HUDEP-2 (cell line): Measurements from ENCODE around the gene GSDMA.

Experiments used
- DNase-seq, 76 experiments: peaks; one replicate each; lab custom pipeline; 2025; ENCODE audit not compliant: unreplicated experiment in 76 of 76; lab: John Stamatoyannopoulos, UW

The GSDMA gene

DNA sequence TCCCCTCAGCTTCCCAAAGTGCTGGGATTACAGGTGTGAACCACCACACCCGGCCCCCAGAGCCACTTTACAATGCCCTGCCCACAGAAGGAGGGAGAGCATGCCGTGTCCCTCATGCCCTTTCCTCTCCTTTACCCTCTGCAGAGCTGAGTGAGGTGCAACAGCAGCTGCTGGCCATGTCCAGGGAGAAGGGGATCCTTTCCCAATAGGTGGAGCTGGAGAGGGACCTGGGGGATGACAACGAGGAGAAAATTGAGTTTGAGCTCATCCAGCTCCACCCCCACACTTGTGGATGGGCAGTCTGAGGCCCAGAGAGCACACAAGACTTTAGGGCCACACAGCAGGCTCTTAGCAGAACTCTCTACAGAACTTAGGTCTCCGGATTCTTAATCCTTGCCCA lies 7.9 kb upstream of the GSDMA start:
- DNase-seq = no peak

DNA sequence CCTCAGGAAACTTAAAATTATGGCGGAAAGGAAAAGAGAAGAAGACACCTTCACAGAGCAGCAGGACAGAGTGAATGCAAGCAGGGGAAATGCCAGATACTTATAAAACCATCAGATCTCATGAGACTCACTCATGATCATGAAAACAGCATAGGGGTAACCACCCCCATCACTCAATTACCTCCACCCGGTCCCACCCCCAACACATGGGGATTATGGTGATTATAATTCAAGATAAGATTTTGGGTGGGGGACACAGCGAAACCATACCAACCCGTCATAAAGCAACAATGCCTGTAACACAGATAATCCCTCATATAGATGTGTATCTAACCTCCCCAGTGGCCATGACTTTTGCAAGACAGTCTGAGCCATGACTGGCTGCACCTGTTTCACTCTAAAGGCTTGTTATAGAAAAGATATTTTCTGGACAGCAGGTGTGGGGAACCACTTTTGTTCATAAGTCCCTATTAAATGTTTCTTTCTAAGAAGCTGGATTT lies 7.0 kb upstream of the GSDMA start:
- DNase-seq = peak in 2 of 76 experiments; percentile 19 to 37

DNA sequence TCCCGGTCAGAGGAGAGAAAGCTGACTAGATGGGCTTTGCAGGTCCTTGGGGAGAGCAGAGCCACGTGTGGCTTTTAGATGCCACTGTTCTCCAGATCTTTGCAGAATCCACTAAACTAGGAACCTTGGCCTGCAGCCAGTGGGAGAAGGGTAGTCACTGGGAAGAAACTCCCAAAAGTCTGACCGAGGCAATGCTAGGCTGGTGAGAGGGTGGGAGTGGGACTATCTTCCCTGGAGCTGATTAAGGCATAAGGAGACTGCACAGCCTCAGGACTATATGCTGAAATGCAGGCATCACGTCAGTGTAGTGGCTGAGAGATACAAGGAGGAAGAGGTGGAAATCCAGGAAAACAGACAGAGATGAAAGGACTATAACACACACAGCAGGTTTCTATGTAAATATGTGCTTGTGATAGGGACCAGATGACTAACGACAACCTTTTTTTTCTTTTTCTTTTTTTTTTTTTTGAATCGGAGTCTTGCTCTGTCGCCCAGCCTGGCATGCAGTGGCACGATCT lies 2.2 kb upstream of the GSDMA start:
- DNase-seq = no peak

DNA sequence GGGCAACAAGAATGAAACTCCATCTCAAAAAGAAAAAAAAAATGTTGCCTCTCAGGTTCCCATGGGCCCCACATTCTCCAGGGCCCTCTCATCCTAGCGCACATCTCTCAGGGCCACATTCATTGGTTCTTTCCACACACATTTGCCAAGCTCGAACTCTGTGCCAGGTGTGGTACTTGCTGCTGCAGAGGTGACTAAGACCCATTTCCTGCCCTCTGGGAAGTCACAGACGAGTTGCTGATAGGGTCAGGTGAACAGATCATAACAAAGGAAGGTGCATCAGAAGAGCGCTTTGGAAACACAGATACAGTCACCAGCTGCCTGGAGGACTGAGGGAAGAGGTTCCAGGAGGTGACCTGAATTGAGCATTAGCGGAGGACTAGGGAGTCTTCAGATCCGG lies 1.0 kb downstream of the GSDMA start:
- DNase-seq = no peak

DNA sequence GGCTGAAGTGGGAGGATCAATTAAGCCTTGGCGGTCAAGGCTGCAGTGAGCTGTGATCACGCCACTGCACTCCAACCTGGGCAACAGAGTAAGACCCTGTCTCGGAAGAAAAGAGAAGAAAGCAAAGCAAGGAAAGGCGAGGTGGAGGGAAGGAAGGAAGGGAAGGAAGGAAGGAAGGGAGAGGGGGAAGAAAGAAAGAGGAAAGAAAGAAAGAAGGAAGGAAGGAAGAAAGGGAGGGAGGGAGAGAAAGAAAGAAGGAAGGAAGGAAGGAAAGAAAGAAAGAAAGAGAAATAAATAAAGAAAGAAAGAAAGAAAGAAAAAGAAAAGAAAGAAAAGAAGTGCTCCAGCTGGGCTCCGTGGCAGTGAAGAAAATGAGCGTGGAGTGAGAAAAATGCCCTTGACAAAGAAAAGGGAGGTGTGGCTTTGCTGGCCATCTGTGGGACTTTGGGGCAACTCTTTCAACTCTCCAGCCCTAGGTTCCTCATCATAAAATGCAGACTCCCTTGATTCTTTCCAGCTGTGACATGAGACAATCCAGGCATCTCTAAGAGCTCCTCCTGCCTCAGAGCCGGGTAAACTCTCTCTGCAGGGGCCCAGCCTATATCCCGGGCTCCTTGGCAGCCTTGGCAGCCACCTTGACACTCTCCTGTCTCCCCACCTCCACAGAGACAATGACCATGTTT lies 2.4 kb downstream of the GSDMA start:
- no peak for DNase-seq

DNA sequence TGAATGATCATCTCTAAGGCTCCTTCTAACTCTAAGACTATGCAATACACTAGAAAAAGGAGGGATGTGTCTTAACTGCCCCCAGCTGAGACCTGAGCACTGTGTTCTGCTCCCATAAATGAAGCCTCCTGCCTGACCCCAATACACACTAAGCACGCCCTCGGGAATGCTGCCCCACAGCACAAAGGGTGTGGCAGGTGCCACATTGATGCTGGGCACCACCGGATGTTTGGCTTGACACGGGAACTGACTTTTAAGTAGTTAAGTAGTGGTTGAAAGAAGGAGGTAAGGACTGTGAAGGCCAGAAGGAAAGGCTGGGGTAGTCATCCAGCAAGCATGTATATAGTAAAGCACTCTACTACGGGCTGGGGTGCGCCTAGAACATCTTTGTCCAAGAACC lies 4.0 kb downstream of the GSDMA start:
- no peak for DNase-seq

DNA sequence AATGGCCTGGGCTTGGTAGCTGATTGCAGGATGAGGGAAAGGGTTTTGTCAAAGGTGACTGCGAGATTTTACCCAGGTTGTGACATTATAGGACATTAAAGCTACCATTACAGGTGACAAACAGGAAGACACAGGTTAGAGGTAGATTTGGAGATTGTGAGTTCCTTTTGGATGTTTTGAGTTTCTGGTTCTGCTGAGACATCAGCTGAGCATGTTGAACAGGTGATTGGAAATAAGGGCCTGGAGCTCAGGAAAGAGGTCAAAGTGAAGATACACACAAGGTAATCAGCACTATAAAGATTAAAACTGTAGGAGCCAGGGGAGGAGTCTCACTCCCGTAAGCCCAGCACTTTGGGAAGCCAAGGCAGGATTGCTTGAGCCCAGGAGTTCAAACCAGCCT lies 6.0 kb downstream of the GSDMA start:
- DNase-seq = no peak

DNA sequence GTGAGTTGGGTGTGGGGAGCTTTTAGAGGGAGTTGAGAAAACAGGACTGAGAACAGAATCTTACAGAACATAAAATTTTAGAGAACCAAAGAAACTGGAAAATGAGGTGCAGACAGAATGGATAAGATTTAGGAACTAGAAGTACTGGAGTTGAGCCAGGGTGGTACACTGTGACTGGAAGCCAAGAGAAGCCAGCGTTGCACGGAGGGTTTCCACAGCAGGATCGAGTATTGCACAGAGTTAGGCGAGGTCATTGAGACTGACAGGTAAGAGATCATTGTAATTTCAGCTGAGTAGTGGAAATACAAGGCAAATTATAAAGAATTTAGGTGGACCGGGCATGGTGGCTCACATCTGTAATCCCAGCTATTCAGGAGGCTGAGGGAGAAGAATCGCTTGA lies 6.6 kb downstream of the GSDMA start:
- DNase-seq = no peak

DNA sequence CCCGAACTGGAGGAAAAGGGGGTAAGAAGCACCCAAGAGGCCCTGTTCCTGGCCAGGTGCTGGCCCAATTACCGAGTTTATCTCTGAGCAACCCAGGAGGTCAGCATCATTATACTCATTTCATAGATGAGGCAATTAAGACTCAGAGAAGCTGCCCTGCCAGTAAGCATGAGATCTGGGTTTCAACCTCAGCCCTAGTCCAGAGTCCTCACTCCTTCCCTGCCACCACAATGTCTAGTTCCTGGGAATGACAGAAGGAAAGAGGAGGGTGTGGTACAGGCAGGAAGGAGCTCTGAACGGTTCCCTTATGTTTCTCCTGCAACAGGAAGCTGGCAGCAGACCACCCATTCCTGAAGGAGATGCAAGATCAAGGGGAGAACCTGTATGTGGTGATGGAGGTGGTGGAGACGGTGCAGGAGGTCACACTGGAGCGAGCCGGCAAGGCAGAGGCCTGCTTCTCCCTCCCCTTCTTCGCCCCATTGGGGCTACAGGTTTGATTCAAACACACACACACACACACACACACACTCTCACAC lies 7.4 kb downstream of the GSDMA start:
- DNase-seq = no peak

DNA sequence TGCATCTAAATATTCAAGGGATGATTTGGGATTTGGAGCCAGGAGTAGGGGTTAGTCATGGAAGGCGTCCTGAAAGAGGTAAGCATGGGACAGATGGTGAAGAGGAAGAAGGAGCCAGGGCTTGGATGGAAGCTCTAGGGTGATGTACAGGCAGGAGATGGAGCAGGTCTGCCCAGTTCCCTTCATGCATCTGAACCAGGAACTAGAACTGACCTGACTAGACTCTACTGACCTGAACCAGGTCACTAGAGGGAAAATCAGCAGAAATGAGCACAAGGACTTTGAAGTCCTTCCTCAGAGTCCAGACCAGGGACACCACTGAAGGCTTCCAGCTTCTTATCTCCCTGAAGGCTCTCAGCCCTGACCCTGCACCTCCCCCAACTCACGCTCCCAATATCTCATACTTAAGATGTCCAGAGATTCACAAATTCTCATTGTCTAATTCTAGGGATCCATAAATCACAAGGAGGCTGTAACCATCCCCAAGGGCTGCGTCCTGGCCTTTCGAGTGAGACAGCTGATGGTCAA lies 8.3 kb downstream of the GSDMA start:
- no peak for DNase-seq

DNA sequence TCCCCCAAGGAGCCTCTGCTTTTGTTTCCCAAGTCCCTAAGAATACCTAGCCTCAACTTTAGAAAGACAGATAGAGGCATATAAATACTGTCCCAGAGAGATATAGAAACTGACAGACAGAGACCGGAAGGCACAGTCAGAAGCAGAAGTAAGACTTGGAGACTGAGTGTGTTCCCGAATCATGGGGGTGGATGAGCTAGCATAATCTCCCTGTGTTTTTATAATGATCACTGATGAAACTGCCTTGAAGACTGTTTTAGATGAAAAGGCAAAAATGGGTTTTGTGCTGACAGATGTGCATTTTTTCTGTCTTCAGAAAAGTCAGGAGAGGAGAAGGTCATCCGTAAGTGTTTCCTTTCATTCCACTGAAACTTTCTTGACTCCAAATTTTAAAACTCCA lies 9.5 kb downstream of the GSDMA start:
- DNase-seq = no peak

DNA sequence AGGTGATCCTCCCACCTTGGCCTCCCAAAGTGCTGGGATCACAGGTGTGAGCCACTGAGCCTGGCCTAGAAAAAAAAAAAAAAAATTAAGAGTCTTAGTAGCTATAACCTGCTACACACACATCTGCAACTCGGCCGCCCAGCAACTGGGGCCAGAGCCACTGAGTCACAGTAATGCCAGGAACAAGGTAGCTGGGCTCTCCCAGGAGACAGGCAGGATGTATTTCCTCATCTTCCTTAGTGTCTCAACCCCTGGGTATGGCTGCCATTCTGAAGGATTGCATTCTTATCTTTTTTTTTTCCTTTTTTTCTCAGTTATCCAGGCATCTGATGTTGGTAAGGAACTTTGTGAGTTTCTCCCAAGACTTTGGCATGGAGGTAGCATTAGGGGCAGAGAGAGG lies 10.7 kb downstream of the GSDMA start:
- no peak for DNase-seq

DNA sequence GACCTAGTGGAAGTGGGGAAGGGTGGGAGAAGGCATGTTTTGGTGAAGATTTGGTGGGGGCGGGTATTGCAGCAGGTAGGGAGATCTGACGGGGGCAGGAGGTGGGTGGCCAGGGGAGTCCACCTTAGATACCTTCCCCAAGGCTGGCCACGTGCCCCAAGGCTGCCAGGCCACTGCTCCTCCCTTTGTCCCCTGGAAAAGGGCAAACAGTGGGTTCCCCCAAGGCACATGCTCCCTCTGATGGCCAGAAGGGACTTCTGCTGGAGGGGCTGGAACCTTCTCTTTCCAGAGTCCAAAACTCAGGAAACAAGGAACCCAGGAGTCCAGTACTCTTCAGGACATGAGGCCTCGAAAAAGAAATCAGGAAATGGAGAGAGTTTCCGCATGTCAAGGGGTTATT lies 11.6 kb downstream of the GSDMA start:
- no peak for DNase-seq

DNA sequence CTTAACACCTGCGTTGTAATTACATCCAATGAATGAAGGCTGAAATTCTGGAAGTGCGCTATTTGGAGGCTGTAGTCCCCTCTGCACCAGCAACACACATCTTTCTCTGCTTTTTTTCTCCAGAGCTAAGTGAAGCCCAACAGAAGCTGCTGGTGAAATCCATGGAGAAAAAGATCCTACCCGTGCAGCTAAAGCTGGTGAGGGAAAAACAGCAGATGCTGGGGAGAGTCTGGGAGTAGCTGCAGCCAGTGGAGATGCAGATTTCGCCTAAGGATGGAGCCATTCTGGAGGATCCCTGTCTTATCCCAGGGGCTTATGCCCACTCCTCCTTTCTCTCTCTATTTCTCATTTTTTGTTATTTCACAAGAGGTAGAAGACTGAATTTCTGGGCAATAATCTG lies 13.0 kb downstream of the GSDMA start:
- no peak for DNase-seq

DNA sequence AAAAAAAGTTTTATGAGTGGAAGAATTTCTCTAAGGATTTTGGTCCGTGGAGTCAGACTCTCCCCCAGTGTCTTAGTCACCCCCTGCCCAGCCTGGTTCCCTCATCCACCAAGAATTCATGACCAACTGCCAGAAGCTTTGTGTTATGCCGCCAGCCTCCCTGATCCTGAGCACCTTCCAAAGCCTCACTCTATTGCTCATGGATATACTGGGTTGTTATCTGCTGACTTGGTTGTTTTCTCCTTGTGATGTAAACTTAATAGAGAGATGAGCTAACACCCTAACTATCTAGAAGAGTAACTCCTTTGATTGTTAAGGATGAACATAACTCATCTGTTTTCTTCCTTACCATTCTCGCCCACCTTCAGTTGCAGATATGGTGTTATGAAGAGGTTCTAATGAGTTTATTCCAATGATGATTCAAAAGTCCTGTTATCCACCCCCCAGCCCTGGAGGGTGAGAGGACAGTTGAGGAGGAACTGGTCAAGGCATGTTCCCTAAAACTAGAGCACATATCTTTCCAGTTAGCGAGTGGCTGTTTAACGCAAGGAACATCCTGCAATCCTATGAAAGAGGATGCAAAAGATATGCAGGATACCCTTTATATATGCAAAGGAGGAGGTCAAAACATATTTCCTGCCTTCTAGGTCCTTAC lies 16.3 kb downstream of the GSDMA start:
- DNase-seq = no peak

DNA sequence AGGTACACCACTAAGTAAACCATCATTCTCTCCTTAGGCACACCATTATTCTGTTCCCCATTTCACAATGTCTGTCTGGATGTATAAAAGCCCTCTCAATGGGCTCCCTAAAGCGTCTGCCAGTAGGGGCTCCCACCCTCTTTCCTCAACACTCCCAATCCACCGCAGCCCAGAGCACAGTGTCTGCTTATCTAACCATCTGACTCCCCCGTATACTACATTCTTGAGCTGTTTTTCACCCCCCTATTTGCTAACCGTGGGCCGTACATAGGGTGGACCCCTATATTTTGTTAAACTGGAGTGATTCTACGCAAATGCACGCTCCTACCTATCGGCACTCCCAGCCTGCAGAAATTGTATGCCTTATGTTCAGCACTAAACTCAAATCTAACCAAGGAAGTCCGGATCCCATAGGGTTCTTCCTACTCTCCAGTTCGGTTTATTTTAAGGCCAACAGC lies 17.1 kb downstream of the GSDMA start:
- DNase-seq = peak in 46 of 76 experiments; percentile 3 to 71 (median 42)

DNA sequence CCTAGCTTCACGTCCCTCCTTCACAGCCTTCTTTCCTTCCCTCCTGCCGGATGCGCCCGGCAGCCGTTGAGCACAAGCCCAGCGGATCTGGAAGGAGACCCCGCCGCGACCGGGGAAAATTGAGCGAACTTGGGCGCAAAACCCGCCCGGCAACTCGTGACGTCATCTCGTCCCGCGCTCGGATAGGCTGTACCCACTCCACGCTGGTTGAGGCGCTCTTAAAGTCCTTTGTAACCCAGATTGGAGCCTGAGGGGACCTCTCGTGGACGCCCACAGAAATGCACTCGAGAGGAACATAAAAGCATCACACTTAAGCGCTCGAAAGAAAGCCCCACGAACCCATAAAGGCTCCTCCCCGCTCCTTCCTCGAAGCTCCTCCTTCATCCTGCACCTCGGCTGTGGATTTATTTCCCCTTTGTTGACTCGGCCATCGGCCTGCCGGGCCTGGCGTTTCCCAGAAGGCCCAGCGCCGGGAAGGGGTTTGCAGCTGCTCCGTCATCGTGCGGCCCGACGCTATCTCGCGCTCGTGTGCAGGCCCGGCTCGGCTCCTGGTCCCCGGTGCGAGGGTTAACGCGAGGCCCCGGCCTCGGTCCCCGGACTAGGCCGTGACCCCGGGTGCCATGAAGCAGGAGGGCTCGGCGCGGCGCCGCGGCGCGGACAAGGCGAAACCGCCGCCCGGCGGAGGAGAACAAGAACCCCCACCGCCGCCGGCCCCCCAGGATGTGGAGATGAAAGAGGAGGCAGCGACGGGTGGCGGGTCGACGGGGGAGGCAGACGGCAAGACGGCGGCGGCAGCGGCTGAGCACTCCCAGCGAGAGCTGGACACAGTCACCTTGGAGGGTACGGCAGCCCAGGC lies 17.8 kb downstream of the GSDMA start, which contains the start of gene PSMD3:
Gene PSMD3, plus strand, starts transcription at position 457 of the 856 bp plus-strand sequence. Its CDS starts 164 bp downstream, at position 621.
- peak in 75 of 76 experiments; percentile 64 to 99 (median 96) for DNase-seq

DNA sequence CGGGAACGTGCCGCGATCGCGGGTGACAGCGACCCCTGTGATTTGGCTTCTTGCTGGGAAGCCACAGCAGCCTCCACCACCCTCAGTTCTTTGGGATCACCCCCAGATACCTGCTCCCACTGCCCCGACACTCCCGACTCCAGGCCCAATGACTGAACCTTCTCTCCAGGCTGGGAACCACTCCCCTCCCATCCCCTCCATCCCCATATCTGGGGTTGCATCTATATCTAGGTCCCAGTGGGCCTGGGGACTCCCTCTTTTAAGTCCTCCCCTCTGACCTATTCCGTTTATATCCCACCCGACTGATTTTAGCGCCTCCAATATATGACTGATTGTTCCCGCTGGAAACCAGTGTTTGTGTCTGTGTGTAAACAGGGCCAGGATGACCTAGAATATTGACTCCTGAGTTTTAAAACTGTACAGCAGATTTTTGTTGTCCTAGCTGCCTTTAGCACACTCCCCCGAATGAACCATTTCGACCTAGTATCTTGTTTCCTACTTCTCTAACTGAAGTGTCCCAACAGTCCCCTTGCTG lies 18.5 kb downstream of the GSDMA start:
- peak in 3 of 76 experiments; percentile 8 to 10 (median 9) for DNase-seq

DNA sequence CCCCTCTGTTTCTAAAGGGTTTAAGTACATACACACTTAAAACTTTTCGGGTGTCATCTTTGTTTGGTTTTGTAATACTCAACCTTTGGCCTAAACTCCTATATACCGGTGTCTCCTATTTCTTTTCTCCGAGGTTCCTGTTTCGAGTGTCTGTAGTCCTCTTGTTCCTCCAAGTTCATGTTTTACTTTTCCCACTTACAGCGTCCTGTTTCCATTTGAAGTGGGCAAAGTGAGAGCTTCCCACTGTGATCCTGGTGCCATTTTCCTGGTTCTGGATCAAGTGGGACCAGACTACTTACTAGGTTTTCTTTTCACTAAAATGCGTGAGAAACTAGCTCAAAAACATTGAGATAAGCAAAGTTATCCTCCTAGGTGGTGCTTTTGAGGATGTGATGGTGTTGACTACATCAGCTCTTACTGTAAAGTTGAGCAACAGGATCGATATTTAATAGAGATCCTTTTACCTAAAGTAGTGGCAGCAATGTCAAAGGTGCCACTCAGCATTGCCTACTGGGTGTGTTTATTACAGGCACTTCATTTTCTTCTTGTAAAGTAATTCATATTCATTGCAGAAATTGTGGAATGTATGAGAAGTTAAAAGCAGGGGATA lies 19.1 kb downstream of the GSDMA start:
- DNase-seq = peak in 1 of 76 experiments; percentile 1
